IPS DF 4.7 (cell line): ENCODE results near the gene ACADVL.

Experiments used
- DNase-seq: peaks from one replicate; pipeline ENCODE4 v3.0.0-alpha.2; 2013; ENCODE audit warnings: low spot score; ENCODE audit errors: extremely low read depth

The ACADVL gene

DNA sequence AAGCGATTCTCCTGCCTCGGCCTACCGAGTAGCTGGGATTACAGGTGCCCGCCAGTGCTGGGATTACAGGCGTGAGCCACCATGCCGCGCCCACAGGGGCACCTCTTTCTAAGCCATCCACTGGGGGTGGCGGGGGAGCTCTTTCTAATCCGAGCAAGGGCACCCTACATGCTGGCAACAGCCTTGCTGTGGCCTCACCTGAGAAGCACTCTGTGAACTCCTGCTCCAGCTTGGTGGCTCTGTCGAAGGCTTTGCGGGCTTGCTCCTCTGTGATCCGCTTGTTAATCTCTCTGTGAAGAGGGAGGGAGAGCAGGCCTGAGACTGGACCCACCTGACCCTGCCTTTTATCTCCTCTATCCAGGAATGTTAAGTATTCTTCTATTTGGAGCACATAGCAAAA lies 28.7 kb upstream of the ACADVL start:
- DNase-seq, result no peak

DNA sequence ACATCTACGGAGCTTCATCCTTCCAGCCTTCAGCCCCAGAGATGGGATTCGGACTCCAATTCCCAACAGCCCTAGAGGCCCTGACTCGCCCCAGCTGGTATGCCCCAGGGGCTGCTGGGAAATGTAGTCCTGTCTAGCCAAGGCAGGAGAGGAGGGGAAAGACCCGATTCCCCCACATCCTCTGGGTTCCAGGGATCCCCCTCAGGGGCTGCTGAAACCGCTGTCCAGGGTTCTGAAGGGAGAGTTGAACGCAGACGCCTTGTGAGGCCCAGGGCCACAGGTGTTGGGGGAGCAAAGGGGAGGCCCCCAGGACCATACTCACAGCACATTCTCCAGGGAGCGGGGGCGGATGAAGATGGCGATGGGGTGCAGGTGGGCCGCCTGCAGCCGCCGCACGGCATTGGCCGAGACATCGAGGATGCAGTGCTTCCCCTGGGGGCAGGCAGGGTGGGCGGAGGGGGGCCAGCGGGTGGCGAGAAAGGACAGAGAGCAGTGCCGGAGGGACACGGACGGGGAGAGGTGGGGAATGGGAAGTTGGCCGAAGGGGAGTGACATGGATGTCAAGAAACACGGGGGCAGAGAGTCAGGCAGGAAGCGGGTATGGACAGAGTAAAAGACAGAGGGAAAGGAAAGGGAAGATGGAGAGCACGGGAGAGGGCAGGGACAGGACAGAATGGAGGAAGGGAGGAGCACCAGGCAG lies 28.0 kb upstream of the ACADVL start:
- DNase-seq, result no peak

DNA sequence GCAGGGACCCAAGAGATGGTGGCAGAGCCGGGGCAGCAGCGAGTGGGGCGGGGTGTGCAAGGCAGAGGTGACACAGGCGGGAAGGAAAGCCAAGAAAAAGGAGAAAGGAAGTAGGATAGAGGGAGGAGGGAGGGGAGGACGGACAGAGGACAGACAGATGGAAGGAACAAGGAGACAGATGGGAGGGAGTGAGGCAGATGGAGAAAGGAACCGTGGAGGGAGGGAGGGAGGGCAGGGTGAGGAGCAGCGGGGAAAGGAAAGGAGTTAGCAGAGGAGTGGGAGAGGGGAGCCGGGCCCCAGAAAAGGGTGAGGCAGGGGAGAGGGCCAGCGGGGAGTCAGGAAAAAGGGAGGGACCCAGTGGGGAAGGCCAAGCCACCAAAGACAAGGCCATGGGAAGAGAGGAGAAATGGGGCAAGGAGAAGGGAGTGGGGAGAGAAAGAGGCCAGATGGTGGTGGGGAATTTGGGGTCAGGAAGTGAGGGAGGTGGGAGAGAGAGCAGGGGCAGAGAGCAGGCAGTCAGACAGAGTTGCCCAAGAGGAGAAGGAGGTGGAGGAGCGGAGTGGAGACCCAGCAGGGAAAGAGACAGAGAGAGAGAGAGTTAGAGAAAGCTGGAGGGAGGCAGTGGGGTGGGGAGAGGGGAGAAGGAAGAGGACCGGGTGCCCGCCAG lies 27.3 kb upstream of the ACADVL start:
- DNase-seq, result no peak

DNA sequence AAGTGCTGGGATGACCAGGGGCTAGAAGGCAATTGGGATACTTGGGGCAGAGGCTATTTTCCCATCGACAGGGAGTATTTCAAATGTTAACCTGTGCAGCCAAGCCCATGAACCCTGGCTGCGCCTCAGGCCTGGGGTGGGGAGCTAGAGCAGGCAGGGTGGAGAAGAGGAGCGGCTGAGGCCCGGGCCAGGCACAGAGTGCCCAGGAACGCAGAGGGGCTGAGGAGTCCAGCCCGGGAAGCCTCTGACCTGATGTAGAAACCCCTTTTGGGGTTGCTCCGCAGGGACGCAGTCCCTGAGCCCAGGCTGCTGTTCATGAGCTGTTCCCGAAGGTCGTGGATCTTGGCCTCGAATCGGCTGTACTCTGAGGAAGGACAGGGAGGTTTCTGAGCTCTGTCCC lies 23.8 kb upstream of the ACADVL start:
- no peak for DNase-seq

DNA sequence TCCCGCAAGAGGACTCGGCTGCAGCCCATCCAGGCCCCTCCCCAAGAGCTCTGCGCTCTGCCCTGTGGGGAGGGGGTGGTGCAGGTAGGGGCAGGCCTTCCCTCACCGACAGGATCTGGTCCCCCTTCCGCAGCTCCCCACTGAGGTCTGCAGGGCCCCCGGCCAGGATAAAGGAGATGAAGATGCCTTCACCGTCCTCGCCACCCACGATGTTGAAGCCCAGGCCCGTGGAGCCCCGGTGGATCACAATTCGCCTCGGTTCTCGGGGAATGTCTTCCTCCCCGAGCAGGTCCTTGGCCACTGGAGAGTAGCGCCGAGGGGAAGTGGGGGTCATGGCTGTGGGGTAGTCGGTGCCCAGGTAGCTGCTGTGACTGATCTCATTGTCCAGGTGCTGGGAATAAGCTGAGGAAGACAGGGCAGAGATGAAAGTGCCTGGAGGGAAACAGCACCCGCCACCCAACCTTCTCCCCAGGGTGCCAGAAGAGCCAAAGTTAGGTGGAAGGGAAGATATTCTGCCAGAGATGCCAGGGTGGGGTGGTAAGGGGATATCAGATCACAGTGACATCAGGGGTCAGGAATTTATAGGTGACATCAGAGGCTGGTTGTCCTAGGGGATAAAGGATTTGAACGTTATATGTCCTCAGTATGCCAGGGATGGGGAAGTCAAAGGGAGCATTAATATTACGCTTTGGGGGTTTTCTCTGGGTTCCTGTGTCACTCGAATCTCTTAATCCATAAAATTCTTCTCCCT lies 22.9 kb upstream of the ACADVL start:
- DNase-seq, result no peak

DNA sequence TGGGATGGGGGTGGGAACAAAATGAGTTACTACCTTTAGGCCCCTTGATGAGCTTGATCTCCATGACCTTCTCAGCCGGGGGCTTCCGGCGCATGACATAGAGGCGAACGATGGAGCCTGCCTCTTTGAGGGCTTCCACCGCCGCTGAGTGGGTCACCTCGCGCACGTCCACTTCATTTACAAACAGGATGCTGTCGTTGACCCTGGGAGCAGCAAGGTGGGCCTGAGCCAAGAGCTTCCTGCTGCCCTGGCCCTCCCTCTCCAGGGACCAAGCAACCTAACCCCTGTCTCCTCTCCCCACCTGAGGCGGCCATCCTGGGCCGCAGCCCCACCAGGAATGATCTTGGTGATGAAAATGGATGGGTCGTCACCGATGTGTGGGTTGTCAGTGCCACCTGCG lies 16.3 kb upstream of the ACADVL start:
- DNase-seq, result no peak

DNA sequence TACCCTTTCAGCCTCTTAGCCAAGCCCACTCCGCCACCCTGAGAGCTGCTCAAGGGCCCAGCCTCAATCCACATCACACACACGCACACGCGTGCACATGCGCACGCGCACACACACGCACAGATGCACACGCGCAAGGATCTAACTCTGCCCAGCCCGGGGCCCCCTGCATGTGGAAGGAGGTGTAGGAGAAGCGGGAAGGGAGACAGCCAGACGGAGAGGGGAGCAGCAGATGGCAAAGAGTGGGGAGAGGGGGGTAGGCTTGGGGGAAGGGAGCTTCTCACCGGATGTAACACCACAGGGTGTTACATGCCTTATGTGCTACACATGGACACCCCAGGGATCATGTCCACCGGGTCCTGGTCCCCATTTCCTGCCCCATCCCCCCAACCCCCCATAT lies 15.4 kb upstream of the ACADVL start:
- DNase-seq, result no peak

DNA sequence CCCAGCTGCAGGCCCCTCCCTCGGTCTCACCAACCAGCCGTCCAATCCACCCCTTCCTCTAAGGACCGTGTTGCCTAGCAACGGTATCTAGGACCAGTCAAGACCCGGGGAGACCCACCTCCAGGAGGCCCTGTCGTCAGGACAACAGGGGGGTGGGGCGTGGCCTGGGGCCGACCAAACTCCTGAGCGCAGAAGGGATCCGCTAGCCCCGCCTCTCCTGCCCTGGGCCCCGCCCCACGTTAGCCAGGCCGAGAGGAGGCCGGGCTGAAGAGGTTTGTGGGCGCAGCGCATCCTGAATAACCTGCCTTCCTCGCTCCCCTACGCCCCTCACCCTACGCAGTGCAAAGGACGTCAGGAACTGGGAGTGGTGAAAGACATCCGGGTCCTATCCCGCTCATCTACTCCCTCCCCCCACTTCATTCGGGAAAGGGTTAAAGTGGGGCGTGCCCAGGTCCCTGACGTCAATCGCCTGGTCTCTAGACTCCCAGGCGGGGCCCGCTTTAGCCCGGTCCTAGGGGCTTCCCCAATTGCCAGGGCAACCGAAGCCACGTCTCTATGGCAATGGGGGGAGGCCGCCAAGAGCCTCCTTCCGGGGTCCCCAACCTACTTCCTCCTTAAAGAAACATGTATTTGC lies 14.8 kb upstream of the ACADVL start:
- no peak for DNase-seq

DNA sequence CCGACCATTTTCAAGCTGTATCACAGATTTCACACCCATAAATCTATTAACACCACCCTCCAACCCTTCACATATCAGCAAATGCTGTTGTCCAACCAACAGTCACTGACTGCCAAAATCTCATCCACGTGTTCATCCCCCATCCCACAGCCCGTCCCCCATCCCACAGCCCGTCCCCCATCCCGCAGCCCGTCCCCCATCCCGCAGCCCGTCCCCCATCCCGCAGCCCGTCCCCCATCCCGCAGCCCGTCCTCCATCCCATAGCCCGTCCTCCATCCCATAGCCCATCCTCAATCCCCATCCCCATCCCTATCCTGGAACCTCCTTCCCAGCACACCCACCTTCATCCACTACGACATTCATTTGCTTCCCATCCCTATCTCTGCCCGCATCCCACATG lies 14.2 kb upstream of the ACADVL start:
- no peak for DNase-seq

DNA sequence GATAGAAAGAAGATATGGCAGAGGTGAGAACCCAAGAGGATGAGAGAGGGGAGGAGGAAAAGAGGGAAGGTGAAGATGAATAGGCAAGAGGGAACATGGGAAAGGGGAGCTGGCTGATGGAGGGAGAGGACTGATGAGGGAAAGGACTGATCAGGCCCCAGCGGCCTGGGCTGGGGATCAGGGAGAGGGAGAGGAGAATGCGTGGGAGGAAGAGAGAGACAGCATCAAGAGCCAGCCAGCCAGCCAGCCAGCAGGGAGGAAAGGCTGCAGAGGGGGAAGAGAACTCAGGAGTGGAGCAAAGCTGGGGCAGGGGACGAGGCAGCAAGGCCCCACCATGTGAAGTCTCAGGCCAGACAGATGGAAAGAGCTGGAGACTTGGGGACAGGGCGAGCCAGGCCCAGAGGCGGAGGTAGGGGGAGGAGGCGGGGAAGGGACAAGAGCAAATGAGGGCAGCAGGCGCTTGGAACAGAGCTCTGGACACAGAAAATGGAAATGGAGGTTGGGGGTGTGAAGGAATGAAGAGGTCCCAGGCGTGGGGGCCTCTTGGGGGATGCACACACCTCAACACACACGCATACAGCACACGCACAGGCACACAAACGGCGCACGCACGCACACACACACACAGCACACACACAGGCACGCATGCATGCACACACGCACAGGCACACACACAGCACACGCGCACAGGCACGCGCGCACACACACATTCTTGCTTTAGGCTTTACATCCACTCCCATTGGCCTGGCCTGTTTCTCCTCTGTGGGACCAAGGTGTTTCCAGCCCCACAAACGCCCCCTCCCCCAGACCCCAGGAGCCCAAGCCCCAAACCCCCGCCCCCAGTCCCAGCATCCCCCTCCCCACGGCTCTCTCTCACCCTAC lies 12.4 kb upstream of the ACADVL start:
- DNase-seq, result no peak

DNA sequence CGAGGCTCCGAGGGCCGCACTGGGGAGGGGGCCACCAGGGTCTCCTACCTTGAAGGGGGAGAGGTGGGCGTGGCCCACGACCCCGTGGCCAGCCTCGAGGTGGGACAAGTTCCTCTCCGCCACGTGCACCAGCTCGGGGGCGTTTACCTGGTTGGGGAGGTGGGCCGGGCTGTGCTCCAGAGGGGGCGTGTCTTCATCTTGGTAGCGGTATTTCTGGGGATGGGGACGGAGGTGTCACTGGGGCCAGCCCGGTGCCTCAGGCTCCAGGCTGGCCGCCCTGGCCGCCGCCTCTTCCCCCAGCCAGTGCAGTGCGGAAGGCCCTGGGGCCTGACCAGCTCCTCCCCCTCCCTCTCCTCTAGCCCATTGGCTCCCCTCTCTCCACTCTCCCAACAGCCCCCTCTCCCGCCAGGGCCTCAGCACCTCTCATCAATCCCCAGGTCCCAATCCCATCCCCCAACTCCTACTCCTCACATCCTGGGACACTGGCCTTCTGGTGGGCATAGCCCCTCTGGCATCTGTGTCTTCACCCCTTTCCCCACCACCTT lies 11.6 kb upstream of the ACADVL start:
- DNase-seq, result no peak

DNA sequence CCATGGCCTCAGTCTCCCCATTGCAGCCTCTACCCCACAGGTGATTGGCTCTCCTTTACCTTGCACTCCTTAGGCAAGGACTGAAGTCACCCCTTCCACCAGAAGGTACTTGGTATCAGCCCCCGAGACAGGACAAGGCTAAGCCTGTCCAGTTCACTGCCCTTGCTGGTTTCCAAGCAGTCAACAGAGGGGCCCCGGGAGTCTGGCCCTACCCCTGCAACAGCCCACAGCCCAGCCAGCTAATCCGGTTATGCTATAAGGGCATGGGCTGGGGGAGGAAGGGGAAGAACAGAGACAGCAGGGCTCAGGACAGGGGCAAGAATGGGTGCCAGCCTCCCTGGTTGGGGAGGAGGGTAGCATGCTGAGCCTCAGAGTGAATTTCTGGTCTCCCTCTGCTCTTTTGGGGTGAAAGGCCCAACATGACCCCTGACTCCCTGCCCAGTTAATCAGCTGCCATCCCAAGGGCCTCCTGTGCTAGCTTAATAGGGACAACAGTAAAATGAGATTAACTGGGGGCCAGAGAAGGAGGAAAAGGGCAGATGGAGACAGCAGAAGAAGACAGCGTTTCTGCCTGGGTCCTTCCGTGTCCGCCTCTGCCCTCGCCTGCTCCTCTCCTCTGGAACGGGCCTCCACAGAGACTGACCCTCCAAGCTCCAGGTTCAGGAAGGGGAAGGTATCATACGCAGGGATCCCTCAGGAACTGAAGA lies 10.8 kb upstream of the ACADVL start:
- DNase-seq, result no peak

DNA sequence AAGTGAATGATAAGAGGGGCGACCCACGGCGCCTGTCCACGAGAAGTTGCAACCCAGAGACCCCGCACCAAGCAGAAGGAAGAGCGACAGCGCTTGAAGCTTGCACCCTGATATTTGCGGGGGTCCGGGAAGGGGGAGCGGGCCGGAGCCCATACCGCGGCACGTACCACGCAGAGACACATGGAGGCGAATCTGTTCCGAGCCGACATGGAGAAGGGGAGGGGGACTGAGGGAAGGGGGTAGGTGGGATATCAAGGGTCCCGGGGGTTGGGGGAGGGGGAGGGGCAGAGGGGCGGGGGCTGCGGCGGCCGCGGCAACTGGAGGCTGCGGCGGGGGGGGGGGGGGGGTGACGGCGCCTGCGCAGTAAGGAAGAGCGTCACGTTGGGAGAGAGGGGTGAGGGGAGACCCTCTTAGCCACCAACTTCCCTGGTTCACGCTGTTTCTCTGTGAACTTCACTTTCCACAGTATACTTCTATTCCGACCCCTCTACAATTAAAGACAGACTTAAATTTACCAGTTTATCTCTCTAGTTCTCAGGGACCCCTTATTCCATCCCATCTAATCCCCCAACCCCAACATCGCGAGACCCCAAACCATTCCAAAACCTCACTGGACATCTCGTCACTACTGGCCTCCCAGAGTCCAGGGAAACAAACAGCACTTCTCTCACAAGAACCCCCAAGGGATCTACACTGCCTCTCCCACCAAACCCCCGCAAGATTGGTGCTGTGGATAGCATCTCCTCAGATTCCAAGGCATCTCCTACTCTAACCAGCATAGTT lies 8.1 kb upstream of the ACADVL start:
- DNase-seq, result no peak

DNA sequence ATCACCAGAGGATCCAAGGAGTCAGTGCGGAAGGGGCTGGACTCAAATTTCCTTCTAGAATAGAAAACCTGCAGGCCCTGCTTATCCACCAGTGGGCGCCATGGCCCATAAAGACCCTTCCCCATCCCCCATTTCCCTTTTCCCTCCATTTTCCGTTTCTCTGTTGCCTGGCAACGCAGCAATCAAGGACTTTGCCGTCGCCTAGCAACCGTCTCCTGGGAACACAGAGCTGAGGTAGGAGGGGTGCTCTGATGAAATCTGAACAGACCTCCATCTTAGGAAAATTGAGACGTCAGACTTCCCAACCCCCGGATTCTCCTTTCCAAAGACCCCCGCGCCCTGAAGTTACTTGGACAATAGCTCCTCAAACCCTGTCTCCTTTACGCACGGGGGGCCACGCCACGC lies 5.8 kb upstream of the ACADVL start:
- DNase-seq, result peak; percentile 100

DNA sequence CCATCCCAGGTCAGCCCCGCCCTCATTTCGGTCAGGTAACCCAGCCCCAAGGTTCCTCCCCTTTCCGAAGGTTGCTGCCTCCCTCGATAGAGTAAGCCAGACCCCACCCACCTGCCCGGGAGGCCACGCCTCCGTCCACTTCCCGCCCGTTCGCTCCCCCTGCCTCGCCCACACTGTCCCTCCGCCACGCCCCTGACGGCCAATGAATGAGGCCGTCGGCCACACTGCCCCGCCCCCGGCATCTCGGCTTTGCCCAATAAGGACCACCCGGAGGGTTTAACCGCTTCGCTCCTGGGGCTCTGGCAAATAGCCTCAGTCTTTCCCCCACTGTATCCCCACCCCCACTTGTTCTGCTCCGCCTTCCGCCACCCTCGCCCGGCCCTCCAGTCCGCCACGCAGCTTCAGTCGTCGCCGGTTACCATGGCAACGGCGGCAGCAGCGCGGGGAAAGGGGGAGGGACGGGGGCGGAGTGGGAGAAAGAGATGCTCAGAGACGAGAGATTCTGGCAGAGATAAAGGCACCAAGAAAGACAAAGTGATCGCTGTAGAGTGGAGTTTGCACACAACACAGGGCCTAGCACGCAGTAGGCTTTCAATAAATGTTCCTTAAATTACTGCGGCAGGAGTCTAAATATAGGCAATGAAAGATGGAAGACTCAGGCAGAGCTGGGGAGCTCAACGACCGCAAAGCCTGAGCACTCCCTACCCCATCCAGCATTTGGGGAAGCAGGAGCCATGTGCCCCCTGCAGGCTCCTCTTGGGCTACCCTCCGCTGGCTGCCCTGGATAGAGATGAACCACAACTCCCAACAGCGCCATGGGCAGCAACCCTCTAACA lies 5.2 kb upstream of the ACADVL start:
- DNase-seq, result no peak

DNA sequence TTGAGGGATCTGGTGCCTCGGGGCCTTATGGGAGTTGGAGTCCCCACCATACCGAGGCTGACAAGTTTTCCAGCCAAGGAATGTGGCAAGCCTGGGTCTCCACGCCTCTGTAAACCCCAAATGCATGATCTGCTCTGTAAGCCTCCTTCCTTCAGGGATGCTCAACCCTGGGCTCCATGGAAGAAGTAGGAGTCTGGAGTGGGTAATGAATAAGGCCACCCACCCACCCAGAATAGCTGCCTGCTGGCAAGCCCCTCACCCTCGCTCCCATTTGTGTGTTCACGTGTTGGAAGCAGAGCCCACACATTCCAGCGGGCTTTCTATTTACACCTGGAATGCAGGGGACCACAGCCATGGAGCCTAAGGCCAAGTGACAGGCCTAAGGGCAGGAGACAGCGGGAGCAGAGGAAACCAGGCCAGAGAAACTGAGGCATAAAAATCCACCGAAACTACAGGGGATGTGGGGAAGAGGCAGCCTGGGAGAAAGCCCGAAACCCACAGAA lies 4.6 kb upstream of the ACADVL start:
- no peak for DNase-seq

DNA sequence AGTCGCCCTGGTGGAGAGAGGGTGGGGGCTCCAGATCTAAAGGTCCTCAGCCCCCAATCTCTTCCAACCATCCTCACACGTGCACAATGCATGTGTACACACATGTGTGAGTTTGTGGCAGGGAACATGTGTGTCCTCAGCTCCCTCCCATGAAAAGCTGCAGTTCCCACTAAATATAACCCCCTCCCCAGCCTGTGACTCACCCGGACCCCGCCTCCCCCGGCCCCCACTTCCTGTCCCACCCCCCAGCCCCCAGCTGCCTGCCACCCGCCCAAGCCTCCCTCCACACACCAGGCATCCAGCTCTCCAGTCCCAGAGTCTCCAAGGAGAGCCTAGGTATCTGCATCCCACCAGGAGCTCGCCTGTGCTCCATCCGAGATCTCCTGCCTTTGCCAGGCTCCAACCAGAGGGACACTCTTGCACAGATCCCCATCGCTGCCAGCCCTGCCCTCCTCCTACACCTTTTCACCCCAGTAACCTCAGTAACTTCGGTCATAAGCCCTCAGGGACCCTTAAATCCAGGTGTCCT lies 4.0 kb upstream of the ACADVL start:
- no peak for DNase-seq
